Endothelial cell of hepatic sinusoid (primary cell): Measurements from ENCODE around the gene PLA2G6.

Source experiments
- in situ Hi-C: cut with HindIII; loops from 2 replicates; pipeline ENCODE4 v1.10.0; 2017; ENCODE audit warnings: low sequenced_read_pairs

The PLA2G6 gene

GRCh38 chr22:38137876-38138687 is 43.5 kb downstream of the PLA2G6 start:
- in situ Hi-C loops = no loop called here

GRCh38 chr22:38136607-38137006 is 45.0 kb downstream of the PLA2G6 start:
- in situ Hi-C loops = no loop called here

DNA sequence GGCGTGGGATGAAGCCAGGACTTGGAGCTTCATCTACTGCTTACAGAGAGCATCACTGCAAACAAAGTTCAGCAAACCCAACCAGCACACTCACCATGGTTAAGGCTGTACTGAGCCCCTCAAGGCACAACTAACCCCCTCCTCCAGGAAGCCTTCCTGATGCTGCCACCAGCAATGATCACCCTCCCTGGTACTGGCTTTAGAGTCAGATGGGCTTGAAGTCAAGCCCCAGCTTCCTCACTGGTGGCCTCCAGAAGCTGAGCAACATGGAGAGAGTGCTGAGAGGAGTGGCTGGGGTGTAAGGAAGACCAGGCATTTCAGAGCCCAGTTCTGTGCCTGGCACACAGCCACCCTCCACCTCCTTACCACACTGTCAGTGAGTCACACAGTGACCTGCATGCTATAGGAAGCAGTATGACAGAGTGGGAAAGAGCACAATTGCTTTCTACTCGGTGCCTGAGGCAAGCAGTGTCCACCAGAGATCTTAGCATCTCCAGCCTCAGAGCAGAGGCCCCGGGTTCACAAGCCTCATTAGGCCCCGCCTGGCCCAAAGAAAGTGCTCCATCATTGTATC is 46.4 kb downstream of the PLA2G6 start:
- in situ Hi-C loops = no loop called here

GRCh38 chr22:38133331-38133730 is 48.3 kb downstream of the PLA2G6 start:
- in situ Hi-C loops = no loop called here

DNA sequence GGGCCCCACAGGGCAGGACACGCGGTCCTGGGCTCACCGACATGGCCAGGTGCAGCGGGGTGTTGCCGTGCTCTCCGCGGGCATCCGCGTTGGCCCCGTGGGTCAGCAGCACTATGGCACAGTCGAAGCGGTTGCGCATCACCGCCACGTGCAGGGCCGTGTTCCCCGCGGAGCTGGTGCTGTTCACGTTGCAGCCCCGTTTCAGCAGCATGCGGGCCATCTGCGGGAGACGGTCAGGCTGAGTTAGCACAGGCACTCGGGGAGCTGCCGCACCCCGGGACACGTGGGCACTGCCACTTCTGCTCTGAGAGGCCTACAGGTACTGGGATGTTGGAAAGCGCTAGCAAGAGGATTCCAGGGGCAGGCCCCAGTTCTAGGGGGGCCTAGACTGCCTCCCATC is 48.8 kb downstream of the PLA2G6 start:
- in situ Hi-C loops = no loop called here

DNA sequence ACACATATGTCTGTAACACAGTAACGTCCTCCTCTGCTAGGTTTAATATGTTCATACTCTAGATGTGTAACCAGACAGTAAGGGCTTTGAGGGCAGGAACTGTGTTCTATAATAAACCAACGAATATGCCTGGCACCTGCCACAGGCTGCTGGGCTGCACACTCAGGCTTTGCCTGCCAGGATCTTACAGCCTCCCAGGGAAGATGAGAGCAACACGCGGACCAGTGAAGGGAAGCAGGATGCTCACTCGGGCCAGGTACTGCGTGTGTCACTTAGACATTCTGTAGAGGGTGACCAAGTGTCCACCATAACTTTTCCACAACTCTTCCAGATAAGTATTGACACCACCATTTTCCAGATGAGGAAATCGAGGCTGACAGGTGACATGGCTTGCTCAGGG is 49.5 kb downstream of the PLA2G6 start:
- in situ Hi-C loops = no loop called here

DNA sequence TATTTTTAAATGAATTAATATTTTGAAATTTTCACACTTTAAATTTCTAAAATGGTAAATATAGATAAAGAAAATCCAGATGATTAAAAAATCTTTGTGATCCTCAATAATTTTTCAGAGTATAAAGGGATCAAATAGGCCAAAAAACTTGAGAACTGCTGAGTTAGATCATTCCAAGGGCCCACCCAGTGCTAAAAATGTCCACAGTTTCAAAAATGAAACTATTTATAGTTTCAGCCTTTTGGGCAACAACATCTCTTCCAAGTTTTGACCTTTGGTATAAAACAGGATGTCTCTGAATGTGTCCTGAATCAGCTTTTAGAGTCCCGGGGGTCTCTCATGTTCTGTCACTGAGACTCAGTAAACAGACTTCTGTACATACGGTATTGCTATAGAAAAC is 50.2 kb downstream of the PLA2G6 start:
- in situ Hi-C loops = no loop called here

- in situ Hi-C loops = no loop called here
Observed at GRCh38 chr22:38129856-38130255, 51.8 kb downstream of the PLA2G6 start.

GRCh38 chr22:38129021-38129420 is 52.6 kb downstream of the PLA2G6 start:
- in situ Hi-C loops = no loop called here

GRCh38 chr22:38127869-38128268 is 53.8 kb downstream of the PLA2G6 start:
- in situ Hi-C loops = no loop called here

- in situ Hi-C loops = no loop called here
Observed at GRCh38 chr22:38126928-38127668, 54.5 kb downstream of the PLA2G6 start.

GRCh38 chr22:38125751-38126201 is 55.9 kb downstream of the PLA2G6 start:
- in situ Hi-C loops = no loop called here

DNA sequence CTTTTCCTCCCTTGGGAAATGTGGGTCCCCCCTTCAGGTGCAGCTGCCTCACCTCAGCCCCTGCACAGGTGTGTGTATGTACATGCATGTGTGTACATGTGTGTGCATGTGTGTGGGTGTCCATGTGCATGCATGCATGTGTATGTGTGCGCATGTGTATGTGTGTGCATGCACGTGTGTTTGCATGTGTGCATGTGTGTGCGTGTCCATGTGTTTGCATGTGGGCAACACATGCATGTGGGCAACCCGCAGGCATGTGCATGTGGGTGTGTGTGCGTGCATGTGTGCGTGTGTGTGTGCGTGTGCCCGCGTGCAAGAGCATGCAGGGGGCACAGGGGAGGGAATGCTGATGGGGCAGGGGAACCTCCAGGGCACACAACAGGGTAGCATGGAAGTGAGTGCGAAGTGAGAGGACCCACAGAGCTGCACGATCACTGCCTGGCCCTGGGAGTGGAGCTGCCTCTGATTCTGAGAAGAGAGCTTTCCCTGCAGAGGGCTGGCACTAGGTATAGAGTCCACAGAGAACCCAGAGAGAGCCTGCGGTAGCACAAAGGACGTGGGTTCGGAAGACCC is 56.5 kb downstream of the PLA2G6 start:
- in situ Hi-C loops = no loop called here

GRCh38 chr22:38124236-38124974 is 57.2 kb downstream of the PLA2G6 start:
- in situ Hi-C loops = no loop called here

GRCh38 chr22:38122616-38123015 is 59.0 kb downstream of the PLA2G6 start:
- in situ Hi-C loops = no loop called here

DNA sequence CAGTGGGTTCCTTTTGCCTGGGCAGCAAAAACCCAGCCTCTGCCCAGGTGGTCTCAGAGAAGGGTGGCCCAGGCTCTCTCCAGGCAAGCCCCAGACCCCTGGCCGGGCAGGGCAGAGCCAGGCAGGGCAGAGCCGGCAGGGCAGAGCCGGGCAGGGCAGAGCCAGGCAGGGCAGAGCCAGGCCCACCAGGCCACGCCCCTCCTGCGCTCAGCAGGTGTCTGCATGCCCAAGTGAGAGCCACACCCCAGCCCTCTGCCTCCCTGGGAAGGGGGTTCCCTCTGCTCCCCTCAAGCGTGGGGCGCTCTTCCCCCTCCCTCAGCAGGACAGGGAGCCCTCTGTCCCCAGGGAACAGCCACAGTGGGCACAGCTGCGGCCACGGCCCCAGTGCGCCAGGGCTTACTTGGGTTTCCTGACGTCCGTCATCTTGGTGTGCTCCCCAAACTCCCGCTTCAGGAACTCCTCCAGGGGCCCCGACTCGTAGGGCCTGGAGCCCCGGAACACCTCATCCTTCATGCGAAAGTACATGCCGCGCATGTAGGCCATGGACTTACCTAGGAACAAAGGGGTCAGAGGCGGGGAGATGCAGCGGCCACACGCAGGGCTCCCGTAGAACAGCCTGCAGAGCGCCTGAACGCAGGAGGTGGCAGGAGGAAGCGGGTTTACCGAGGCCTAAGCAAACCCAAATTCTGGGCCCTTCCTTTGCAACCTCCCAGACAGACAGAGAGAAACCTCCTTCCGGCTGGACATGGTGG is 61.1 kb downstream of the PLA2G6 start:
- in situ Hi-C loops = no loop called here

DNA sequence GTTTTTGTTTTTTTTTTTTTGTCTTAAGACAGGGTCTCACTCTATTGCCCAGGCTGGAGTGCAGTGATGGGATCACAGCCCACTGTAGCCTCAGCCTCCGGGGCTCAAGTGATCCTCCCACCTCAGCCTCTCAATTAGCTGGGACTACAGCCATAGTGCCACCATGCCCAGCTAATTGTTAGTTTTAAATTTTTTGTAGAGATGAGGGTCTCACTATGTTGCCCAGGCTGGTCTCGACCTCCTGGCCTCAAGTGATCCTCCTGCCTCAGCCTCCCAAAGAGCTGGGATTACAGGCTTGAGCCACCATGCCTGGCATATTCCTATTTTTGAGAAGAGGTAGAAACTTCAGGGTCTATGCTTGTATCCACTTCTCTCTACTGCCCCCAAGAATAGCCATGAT is 62.9 kb downstream of the PLA2G6 start:
- in situ Hi-C loops = loop anchor here (5.0 kb wide), 1 partner anchor 54 kb away; no protein-coding TSS in a partner anchor

DNA sequence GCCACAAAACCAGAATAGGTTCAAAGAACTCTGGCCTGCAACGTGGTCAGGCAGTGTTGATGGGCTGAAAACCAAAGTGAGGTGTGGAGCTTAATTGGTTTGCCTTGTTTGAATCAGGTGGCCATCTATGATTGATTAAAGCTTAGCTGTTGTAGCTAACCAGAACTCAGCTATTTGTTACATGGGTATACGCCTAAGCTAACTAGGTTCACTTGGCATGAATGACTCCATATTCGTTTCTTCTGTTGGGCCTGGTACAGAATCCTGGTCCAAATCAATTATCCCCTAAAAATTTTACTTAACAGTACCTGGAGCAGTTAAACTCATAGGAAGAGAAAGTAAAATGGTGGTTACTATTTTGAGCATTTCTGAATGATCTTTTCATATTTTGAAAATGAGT is 63.4 kb downstream of the PLA2G6 start:
- in situ Hi-C loops = loop anchor here (5.0 kb wide), 1 partner anchor 54 kb away; no protein-coding TSS in a partner anchor

DNA sequence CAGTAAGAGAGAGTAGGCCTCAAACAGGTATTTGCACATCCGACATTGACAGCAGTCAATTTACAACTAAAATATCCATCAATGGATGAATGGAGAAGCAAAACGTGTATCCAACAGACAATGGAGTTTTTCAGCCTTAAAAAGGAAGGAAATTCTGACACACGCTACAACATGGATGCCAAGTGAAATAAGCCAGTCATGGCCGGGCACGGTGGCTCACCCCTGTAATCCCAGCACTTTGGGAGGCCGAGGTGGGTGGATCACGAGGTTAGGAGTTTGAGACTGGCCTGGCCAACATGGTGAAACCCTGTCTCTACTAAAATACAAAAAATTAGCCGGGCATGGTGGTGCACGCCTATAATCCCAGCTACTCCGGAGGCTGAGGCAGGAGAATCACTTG is 64.1 kb downstream of the PLA2G6 start:
- in situ Hi-C loops = loop anchor here (5.0 kb wide), 1 partner anchor 55 kb away; no protein-coding TSS in a partner anchor
